GM12892 (cell line): ENCODE results near the gene CDH4.
"Not testable (repeated sequence)": the region's sequence is repeated elsewhere in the genome, so short reads cannot be mapped to it uniquely, and the experiment has no call there.

Experiments used
- DNase-seq: peaks from one replicate; pipeline ENCODE4 v3.0.0; 2011; ENCODE audit not compliant: insufficient read length
- FAIRE-seq: peaks from 2 replicates; lab custom pipeline; 2011; peaks lifted over from hg19 to GRCh38; lab: Jason Lieb, UNC
- POLR2A ChIP-seq: IDR thresholded peaks from 2 replicates; pipeline ENCODE4 v1.6.1; 2011; ENCODE audit warnings: low read depth, low read length, control low read depth
- POLR2AphosphoS5 ChIP-seq: IDR thresholded peaks from 2 replicates; pipeline ENCODE4 v1.6.1; 2011; ENCODE audit warnings: low read depth, low read length, control low read depth
- TAF1 ChIP-seq: IDR thresholded peaks from 2 replicates; pipeline ENCODE4 v1.6.1; 2011; ENCODE audit warnings: low read depth, mild to moderate bottlenecking, control low read depth, low read length, borderline replicate concordance

CDH4 gene

GRCh38 chr20:61982951-61983315 lies 730.9 kb downstream of the CDH4 start:
- no peak for FAIRE-seq
- no peak for TF ChIP-seq TAF1
- TF ChIP-seq POLR2AphosphoS5 = no peak
- no peak for TF ChIP-seq POLR2A
- no peak for DNase-seq

- no peak for FAIRE-seq
- DNase-seq = no peak
- TF ChIP-seq POLR2A (no peak), TAF1 (no peak), POLR2AphosphoS5 (no peak)
These were observed 731.9 kb downstream of the CDH4 start for GRCh38 chr20:61983965-61984364.

GRCh38 chr20:61984431-61984830 lies 732.4 kb downstream of the CDH4 start:
- not testable (repeated sequence) for DNase-seq, FAIRE-seq

- DNase-seq (no peak), FAIRE-seq (no peak)
- TF ChIP-seq POLR2A = no peak
- no peak for TF ChIP-seq POLR2AphosphoS5
- TF ChIP-seq TAF1 = no peak
These were observed 733.0 kb downstream of the CDH4 start for GRCh38 chr20:61985096-61985495.

GRCh38 chr20:61986762-61987321 lies 734.8 kb downstream of the CDH4 start:
- no peak for FAIRE-seq
- no peak for DNase-seq
- TF ChIP-seq TAF1 = no peak
- TF ChIP-seq POLR2A = no peak
- no peak for TF ChIP-seq POLR2AphosphoS5

GRCh38 chr20:61988665-61989064 lies 736.6 kb downstream of the CDH4 start:
- FAIRE-seq = no peak
- no peak for DNase-seq
- no peak for TF ChIP-seq POLR2AphosphoS5
- TF ChIP-seq POLR2A = no peak
- no peak for TF ChIP-seq TAF1

- no peak for DNase-seq
- FAIRE-seq = no peak
- no peak for TF ChIP-seq POLR2A
- no peak for TF ChIP-seq TAF1
- no peak for TF ChIP-seq POLR2AphosphoS5
These were observed 737.7 kb downstream of the CDH4 start for GRCh38 chr20:61989741-61990140.
